RCC 7860 (cell line): ENCODE data around the gene SYNGR1.
"Not testable (repeated sequence)": the region's sequence is repeated elsewhere in the genome, so short reads cannot be mapped to it uniquely, and the experiment has no call there.

Experiments
- DNase-seq: peaks from one replicate; pipeline ENCODE4 v3.0.0-alpha.2; 2015; ENCODE audit warnings: low spot score
- FAIRE-seq: peaks from 2 replicates; lab custom pipeline; 2012; peaks lifted over from hg19 to GRCh38; lab: Jason Lieb, UNC

SYNGR1 gene

DNA sequence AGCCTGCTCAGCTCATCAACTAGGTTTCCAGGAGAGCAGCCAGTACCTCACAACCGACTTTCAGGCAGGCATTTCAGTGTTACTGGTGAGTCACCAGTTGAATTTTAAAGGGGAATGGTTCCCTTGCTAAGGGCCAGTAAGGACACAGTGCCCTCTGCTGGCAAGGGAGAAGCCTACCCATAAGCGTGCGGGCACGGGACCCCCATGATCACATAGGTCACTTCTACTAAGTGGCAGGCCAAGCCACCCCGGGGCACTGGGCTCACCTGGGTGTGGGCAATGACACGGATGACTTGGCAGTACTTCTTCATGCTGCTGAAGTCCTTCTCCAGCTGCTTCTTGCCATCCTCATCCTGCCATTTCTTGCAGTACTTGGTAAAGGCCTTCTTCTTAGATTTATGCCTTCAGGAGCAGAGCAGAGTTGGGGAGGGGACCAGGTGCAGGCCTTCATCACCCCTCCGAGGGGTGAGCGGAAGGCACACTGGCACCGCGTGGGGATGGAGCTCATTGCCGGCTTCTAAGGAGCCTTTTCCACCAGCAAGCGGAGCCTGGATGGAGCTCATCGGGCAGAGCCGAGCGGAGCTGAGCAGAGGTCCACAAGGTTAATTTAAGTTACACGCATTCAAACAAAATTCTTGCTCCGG, 33.2 kb upstream of the SYNGR1 start:
- FAIRE-seq, result peak; percentile 79
- peak; percentile 92 for DNase-seq

DNA sequence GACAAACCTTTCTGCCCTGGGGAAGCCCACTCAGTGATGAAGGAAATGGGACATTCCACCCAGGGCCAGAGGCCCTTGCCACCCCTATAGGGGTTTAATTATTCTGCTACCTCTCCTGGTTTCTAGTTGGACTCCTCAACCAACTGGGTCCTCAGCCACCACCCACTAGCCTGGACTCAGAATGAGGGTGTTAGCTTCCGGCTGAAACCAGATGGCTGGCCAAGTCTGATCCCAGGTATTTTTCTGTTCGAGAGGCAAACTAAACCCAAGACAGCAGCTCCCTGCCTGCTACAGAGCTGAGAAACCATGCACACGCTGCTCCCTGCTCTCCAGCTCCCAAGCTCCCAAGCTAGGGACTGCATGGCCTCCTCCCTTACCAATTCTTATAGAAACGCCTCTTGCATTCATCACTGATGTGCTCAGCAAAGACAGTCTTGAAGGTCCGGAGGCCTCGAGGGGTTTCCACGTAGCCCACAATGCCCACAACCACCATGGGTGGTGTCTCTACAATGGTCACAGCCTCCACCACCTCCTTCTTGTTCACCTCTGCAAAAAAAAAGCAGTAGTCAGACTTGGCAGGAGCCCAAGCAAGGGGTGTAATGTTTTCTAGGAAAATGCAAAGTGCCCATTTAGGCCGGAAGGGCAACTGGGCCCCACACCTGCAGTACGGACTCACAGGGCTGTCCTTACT, 32.6 kb upstream of the SYNGR1 start:
- peak; percentile 25 for DNase-seq
- FAIRE-seq, result no peak

DNA sequence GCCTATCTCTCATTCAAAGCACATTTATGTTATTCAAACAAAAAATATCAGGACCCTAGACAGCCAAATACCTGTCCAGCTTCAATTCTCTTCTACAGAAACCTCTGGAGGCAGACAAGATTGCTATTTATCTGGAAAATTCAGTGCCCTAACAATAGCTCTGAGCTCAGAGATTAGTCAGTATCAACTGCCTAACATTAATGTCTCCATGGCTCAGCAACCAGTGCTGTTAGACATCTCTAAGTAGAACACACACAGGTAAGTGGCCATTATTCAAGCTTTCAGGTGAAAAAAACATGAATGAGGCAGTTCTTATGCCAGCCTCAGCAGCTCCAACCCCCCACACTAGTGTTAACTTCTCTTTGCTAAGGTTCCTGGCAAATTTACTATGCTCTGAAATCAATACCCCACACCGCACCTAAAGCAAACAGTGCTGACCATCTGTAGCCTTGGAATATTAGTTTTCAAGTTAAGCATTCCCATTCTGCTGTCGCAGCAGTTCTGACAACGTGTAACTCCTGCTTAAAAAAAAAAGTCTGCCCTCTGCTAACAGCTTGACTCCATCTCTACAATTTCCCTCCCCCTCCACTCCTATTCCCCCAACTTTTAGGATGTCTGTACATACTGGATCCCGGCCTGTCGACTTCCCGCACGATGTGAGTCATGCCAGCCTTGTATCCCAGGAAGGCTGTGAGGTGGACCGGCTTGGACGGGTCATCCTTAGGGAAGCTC, 31.9 kb upstream of the SYNGR1 start:
- peak; percentile 23 for DNase-seq
- FAIRE-seq, result no peak

DNA sequence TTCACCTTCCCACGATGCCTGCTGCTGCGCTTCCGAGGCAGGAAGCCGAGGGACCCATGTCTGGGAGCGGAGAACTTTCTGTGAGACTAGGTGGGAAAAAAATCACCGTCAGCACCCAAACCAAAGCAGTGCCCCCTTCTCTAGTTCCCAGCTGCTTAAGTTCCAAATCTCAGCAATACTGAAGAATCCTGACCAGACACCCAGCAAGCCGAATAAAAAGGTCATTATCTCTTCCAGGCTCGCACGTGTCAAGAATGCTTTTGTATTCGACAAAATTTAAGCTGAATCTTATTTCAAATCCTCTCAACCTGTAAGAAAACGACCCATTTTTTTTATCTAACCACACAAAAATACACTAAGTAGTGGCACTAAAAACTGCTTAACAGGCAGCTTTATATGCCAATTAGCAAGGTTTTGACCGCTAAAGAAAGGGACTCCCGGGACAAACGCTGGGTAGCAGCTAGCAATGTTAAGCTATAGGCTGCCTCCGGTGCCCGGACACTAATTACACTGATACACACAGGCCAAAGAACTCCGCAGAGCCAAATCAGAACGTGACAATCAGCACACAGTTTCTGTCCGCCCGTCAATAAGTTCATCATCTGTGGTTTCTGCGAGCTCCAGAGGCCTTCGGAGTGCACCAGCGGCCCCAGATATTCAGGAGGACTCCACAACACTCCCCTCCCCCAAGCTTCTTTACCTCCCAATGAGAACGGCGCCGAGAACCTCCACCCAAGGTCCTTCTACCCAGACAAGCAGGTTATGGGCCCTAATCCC, 31.1 kb upstream of the SYNGR1 start:
- DNase-seq (peak; percentile 27), FAIRE-seq (no peak)

DNA sequence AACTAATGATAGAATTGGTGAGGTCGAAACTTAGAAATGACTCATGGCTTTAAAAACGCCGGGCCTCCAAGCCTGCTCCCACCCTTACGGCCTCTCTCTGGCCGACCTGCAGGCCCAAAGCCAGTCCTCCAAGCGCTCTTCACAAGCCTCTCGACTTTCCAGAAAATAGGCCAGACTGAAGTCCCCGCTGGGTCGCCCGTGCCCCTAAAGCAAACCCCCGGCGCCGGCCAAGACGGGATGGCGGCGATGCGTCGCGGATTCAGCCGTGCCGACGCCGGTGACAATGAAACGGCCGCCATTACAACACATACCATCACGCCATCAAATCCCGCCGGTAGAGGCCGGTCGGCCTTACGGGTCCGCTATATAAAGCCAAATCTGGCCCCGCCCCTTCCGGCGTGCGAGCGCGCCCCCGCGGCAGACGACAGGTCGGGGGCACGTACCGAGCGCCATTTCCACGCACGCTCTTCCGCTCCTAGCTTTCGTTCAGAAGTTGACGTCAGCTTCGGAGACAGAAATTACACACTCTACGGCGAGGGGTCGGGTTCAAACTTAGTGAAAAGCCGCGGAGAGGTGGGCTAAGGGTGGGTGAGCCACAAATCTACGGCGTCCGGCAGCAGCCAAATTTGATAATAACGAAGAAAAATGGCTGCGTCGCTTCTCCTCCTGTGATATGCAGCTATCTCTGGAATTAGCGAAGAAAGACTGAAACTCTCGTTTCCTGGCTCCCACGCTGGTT, 30.3 kb upstream of the SYNGR1 start, which contains the start of gene RPL3:
TSS of gene RPL3 (minus strand) at position 340 of the 739 bp plus-strand sequence. CDS start at position 314, 26 bp downstream.
- FAIRE-seq (peak; percentile 86), DNase-seq (peak; percentile 96)

DNA sequence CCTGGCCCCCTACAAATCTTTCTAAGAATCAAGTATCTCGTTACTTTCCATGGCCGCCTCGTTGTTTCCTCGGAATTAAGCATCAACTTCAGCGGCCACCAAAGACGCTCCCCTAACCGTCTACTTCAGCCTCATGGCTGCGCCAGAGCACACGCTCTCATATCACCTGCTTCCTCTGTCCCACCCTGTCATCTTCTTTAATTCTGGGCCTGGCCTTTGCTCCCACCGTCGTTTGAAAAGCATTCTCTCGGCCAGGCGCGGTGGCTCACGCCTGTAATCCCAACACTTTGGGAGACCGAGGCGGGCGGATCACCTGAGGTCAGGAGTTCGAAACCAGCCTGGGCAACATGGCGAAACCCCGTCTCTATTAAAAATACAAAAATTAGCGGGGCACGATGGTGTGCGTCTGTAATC, 29.2 kb upstream of the SYNGR1 start:
- DNase-seq, FAIRE-seq: not testable (repeated sequence)

DNA sequence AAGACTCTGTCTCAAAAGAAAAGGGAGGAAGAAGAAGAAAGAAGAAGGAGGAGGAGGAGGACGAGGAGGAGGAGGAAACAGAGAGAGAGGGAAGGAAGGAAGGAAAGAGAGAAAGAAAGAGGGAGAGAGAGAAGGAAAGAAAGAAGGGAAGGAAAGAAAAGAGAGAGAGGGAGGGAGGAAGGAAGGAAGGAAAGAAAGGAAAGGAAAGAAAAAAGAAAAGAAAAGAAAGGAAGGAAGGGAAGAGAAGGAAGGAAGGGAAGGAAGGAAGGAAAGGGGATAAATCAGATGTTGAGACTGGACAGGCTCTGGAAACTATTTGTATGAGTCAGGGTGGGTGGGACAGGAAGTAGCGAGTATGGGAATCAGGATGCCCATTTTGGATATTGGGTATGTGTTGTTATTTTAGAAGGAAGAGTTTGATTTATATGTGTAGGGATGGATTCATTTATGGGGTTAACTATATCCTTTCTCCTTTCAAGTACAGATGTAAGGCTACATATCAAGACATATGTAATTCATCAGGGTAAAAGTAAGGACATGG, 24.3 kb upstream of the SYNGR1 start:
- DNase-seq (no peak), FAIRE-seq (no peak)

DNA sequence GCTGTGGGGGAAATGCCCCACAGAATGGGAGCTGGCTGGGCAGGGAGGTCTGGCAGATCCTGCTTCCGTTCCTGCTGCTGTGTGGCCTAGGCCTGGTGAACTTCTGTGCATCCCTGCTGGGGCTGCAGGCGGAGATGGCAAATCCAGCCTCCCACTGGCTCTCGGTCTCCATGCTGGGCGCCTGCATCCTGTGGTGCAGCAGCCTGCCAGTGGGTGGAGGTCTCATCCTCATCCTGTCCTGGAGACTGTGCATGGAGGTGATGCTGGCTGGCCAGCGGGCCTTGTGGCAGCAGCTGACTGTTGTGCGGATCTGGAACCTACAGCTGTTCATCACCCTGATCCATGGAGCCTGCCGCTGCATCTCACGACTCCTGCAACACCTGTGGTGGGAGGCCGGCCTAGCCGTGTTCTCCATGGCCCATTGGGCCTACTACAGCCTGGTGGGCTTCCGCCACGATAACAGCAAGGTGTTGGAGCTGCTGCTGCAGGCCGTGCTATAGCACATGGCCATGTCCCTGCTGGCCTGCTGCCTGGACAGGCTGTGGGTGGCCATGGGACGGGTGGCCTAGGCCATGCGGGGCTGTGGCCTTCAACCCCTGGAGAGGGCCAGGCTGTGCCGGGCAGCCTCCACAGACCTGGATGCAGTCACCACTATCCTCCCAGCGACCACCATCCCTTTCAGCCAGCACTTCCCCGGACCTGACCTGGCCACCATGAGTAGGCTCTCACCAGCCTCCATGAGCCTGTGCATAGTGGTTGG, 21.6 kb upstream of the SYNGR1 start:
- DNase-seq, result no peak
- no peak for FAIRE-seq

DNA sequence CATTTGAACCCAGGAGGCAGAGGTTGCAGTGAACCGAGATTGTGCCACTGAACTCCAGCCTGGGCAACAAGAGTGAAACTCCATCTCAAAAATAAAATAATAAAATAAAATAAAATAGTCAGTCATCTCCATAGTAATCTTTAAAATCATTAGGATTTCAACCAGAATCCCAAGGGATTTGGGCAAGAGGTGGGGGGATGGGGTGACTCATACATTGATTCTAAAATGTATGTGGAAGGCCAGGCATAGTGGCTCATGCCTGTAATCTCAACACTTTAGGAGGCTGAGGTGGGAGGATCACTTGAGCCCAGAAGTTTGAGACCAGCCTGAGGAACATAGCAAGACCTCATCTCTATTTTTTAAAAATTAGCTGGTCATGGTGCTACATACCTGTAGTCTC, 19.2 kb upstream of the SYNGR1 start:
- DNase-seq, FAIRE-seq: not testable (repeated sequence)

DNA sequence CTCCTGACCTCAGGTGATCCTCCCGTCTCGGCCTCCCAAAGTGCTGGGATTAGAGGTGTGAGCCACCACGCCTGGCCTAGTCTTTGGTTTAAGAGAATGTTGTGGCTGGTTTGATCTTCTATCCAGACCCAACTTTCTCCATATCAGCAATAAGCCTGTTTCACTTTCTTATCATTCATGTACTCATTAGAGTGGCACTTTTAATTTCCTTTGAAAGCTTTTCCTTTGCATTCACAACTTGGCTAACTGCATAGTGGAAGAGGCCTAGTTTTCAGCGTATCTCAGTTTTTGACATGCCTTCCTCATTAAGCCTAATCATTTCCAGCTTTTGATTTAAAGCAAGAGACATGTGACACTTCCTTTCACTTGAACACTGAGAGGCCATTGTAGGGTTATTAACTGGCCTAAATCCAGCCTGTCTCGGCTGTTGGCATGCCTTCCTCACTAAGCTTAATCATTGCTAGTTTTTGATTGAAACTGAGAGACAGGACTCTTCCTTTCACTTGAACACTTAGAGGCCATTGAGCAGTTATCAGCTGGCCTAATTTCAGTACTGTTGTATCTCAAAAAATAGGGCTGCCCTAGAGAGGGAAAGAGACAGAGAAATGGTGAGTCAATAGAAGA, 17.2 kb upstream of the SYNGR1 start:
- DNase-seq (no peak), FAIRE-seq (peak; percentile 20)

DNA sequence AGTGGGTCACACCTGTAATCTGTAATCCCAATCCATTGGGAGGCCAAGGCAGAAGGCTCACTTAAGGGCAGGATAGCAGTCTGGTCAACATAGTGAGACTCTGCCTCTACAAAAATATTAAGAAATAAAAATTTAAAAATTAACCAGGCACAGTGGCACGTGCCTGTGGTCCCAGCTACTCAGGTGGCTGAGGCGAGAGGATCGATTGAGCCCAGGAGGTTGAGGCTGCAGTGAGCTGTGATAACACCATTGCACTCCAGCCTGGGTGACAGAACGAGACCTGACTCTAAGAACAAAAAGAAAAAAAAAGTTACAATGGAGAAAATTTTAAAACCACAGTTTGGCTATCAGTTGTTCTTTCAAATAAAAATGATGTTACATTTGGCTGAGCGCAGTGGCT, 13.4 kb upstream of the SYNGR1 start:
- no peak for FAIRE-seq
- no peak for DNase-seq

DNA sequence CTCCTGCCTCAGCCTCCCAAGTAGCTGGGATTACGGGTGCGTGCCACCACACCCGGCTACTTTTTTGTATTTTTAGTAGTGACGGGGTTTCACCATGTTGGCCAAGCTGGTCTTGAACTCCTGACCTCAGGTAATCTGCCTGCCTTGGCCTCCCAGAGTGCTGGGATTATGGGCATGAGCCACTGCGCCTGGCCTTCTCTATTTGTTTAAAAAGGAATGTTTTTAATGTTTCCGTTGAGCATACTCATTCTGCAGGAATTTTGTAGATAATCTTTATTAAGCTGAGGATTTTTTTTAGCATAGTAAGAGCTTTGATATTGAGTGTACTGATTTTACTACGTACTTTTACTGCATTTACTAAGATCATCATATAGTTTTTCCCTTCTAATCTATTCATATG, 10.0 kb upstream of the SYNGR1 start:
- FAIRE-seq, DNase-seq: not testable (repeated sequence)

DNA sequence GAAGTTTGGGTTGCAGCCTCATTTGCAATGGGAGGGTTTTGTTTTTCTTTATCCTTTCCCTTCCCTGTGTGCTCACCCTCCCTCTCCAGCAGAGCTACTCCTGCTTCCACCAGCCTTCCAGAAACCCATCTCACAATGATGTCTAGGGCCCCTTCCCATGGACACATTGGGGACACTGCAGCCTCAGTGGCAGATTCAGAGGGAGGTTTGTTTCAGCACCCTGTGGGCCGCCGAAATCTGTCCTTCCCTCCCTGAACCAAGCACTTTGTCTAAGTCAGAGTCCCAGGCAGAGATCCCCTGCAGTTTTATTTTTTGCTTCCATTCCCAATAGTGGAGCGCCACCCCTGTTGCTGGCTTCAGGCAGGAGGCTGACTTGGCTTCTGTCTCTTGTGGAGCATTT, 8.6 kb upstream of the SYNGR1 start:
- FAIRE-seq, result no peak
- no peak for DNase-seq

DNA sequence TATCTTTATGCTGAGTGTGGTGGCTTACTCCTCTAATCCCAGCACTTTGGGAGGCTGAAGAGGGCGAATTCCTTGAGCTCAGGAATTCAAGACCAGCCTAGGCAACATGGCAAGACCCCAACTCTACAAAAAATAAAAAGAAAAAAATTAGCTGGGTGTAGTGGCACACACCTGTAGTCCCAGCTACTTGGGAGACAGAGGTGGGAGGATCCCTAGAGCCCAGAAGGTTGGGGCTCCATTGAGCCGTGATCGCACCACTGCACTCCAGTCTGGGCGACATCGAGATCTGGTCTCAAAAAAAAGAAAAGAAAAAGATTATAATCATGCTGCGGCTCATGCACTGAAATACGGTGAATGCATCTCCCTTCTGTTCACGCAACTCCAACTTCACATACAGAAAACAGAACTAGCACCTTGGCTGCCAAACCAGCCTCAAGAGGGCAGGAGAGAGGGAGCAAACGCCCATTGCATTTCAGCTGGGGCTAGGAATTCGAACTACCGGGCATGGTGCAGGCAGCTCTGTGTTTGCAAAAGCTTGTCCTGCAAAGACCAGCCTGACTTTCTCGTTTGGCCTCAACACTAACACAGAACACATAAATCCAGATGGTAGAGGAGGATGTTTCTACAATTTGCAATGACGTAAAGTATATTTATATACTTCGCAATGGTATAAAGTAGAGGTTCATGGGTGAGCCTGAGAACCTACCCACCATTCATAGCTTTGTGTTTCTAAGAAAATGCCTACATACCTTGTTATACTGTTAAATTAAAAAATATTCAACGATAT, 6.3 kb upstream of the SYNGR1 start:
- DNase-seq, result peak; percentile 27
- no peak for FAIRE-seq

DNA sequence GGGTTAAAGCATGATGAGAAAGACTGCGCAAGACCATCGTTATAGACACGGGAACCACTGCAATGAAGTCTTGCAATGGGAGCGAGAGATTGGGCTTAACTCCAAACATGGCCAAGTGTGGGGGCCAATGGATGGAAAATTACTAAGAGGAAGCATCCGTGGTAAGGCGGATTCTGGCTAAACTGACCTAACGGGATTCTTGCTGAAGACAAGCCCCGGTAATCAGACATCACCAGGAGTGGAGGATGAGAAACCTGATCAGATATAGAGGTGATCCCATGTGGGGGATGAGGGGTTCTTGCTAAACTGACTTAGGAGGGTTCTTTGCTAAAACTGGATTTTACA, 5.8 kb upstream of the SYNGR1 start:
- FAIRE-seq, result no peak
- DNase-seq, result no peak

DNA sequence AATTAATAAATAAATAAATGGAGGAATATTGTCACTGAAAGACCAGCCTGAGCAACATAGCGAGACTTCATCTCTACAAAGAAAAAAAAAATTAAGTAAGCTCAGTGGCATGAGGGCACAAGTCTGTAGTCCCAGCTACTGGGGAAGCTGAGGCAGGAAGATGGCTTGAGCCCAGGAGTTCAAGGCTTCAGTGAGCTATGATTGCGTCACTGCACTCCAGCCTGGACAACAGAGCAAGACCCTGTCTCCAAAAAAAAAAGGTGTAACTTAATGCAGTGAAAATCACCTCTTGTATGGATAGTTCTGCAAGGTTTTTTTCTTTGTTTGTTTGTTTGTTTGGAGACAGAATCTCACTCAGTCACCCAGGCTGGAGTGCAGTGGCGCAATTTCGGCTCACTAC, 4.6 kb upstream of the SYNGR1 start:
- DNase-seq, result no peak
- no peak for FAIRE-seq

DNA sequence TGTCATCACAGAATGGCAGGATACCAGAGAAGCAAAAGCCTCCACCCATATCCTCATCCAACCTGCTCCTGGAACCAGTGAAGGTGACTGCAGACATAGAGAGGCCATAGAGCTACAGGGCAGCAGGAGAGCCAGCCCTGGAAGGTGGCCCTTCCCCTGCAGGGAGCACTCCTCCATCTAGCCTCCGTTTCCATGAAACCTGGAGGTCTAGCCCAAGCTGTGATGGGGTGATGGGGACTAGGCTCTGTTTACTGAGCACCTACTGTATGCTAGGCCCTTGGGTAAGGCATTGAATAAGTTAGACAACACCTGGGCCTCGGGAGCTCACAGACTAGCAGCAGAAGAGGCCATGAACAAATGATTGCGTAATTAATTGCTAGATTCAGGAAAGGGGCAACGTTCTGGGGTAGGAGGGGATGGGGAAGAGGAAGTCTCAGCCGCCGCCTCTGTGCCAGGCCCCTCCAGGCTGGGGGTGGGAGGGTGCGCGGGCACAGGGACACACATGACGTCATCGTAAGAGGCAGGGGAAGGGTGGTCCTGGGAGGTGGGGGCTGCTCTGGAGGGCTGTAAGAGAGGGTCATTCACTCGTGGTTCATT, 784 bp upstream of the SYNGR1 start:
- DNase-seq (no peak), FAIRE-seq (no peak)

DNA sequence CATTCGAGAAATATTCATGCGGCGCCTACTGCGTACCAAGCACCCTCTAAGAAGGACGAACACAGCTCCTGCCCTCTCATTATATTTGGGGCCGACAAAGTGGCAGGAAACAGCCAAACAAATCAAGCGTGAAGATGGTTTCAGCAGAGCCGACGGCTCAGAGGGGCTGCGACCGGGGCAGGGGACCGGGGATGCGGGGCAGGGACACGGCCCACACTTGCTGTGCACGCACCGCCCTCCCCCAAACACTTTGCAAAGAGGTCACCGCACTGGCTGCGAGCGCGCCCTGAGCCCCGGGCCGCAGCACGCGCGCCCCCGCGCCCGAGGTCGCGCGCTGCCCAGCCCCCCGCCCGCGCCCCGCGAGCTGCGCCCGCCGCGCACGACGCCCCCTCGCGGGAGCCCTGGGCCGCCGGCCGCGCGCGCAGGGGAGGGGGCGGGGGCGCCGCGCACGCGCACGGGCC, 255 bp upstream of the SYNGR1 start:
- FAIRE-seq, result no peak
- DNase-seq, result no peak
